Vagina (tissue), 2 donors: ENCODE data around the gene CCDC88C.

Experiments
- POLR2AphosphoS5 ChIP-seq, 2 donors: sonication (generic); formaldehyde crosslinking; IDR thresholded peaks; one replicate each; pipeline ENCODE4 v1.9.0; 2017; ENCODE audit warnings: antibody characterized with exemption in 2 of 2, mild to moderate bottlenecking in 2 of 2, low read depth in 1 of 2; ENCODE audit not compliant: insufficient read depth in 1 of 2
- TF ChIP-seq, protein P1 (sequence below), 3 experiments: fragments of 450-650 bp in 2 of 3; fragments of 200-600 bp in 1 of 3; sonication (generic) in 1 of 3; IDR thresholded peaks; one replicate each; pipeline ENCODE4 v1.5.1; 2017 to 2019; ENCODE audit warnings: antibody characterized with exemption in 3 of 3, mild to moderate bottlenecking in 2 of 3, moderate library complexity in 2 of 3

DNA sequence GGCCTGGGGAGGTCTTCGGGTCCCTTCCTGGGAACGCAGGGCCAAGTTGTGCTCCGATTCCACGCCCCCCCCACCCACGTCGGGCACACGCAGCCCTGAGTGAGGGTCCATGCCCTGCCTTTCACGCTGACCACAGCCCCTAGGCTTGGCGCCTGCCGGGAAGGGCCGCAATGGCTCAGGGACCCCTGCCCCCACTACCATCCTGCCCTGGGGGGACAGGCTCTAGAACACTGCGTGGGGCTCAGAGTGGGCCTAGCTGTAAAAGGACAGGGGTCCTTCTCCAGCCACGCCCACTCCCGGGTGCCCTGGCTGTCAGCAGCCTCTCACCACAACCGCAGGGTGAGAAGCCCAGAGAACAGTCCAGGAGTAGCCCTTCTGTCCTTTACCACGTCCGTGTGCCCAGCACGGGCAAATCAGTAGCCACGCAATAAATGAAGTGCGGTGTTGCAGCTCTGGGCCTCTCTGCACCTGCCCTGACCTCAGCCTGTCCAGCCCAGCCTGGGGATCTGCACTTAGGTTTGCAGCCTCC is 163.8 kb downstream of the CCDC88C start:
- TF ChIP-seq, protein P1, sequence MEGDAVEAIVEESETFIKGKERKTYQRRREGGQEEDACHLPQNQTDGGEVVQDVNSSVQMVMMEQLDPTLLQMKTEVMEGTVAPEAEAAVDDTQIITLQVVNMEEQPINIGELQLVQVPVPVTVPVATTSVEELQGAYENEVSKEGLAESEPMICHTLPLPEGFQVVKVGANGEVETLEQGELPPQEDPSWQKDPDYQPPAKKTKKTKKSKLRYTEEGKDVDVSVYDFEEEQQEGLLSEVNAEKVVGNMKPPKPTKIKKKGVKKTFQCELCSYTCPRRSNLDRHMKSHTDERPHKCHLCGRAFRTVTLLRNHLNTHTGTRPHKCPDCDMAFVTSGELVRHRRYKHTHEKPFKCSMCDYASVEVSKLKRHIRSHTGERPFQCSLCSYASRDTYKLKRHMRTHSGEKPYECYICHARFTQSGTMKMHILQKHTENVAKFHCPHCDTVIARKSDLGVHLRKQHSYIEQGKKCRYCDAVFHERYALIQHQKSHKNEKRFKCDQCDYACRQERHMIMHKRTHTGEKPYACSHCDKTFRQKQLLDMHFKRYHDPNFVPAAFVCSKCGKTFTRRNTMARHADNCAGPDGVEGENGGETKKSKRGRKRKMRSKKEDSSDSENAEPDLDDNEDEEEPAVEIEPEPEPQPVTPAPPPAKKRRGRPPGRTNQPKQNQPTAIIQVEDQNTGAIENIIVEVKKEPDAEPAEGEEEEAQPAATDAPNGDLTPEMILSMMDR (IDR thresholded peaks at IDR 0.05): no peak
- no peak for TF ChIP-seq POLR2AphosphoS5 (IDR thresholded peaks at IDR 0.05; ENCODE audit: insufficient read depth in 1 of 2, low read depth in 1 of 2)
